GM23338 (cell line): ENCODE results near the gene TMEM41B. TPM values are rescaled to one million over a fixed set of nuclear protein-coding genes. Genes with fewer than 3 reads are reported as not detected.

Source experiments
- ATAC-seq: fragments of 200-7000 bp; cut with Tn5 transposase; 3 replicates; pipeline ENCODE4 v1.9.1; 2020
- DNase-seq: peaks from one replicate; pipeline ENCODE4 v3.0.0-alpha.2; 2015; ENCODE audit warnings: low spot score
- H2AFZ ChIP-seq: fragments of 200-600 bp; sonication (generic); 2 replicates; pipeline ENCODE4 v1.8.0; 2016; ENCODE audit warnings: antibody characterized with exemption, mild to moderate bottlenecking, moderate library complexity
- H3F3A ChIP-seq: fragments of 200-600 bp; sonication (generic); replicated peaks from 2 replicates; pipeline ENCODE4 v1.8.0; 2017; ENCODE audit warnings: antibody characterized with exemption, mixed run types, low read depth
- H3K27ac ChIP-seq: fragments of 200-600 bp; sonication (generic); 2 replicates; pipeline ENCODE4 v1.6.1; 2016; ENCODE audit warnings: low read depth
- H3K27me3 ChIP-seq: fragments of 200-600 bp; sonication (generic); 2 replicates; pipeline ENCODE4 v1.8.0; 2016; ENCODE audit warnings: mild to moderate bottlenecking, mixed run types, moderate library complexity; ENCODE audit not compliant: insufficient read depth
- H3K36me3 ChIP-seq: fragments of 200-600 bp; sonication (generic); 2 replicates; pipeline ENCODE4 v1.8.0; 2016; ENCODE audit warnings: mild to moderate bottlenecking; ENCODE audit not compliant: insufficient read depth
- H3K4me1 ChIP-seq: fragments of 200-600 bp; sonication (generic); 2 replicates; pipeline ENCODE4 v1.8.0; 2016; ENCODE audit warnings: mild to moderate bottlenecking, moderate library complexity; ENCODE audit not compliant: insufficient read depth
- H3K4me2 ChIP-seq: fragments of 200-600 bp; sonication (generic); 2 replicates; pipeline ENCODE4 v1.7.1; 2017; ENCODE audit warnings: mixed run types
- H3K4me3 ChIP-seq: fragments of 200-600 bp; sonication (generic); 2 replicates; pipeline ENCODE4 v1.6.1; 2016; ENCODE audit warnings: mixed run types
- H3K79me2 ChIP-seq: fragments of 200-600 bp; sonication (generic); replicated peaks from 2 replicates; pipeline ENCODE4 v1.8.0; 2017; ENCODE audit warnings: mild to moderate bottlenecking; ENCODE audit not compliant: insufficient read depth
- H3K9me2 ChIP-seq: fragments of 200-600 bp; sonication (generic); 2 replicates; pipeline ENCODE4 v1.8.0; 2017; ENCODE audit not compliant: insufficient read depth
- H4K20me1 ChIP-seq: fragments of 200-600 bp; sonication (generic); replicated peaks from 2 replicates; pipeline ENCODE4 v1.8.0; 2017; ENCODE audit warnings: mild to moderate bottlenecking; ENCODE audit not compliant: insufficient read depth
- H3K27ac Mint-ChIP-seq: 2 replicates; pipeline ENCODE4 v1.8.0; 2020; ENCODE audit warnings: inconsistent platforms, mild to moderate bottlenecking, moderate library complexity, mixed read lengths
- H3K27me3 Mint-ChIP-seq: 3 replicates; pipeline ENCODE4 v1.8.0; 2022; ENCODE audit warnings: low read depth, mild to moderate bottlenecking, moderate library complexity, mixed read lengths, inconsistent platforms; ENCODE audit not compliant: insufficient read depth, poor library complexity
- H3K36me3 Mint-ChIP-seq: 3 replicates; pipeline ENCODE4 v1.8.0; 2021; ENCODE audit warnings: low read depth, mild to moderate bottlenecking, inconsistent platforms, moderate library complexity, mixed read lengths
- H3K4me1 Mint-ChIP-seq: 3 replicates; pipeline ENCODE4 v1.8.0; 2020; ENCODE audit warnings: mild to moderate bottlenecking, inconsistent platforms, mixed read lengths
- H3K4me3 Mint-ChIP-seq: 3 replicates; pipeline ENCODE4 v1.8.0; 2021; ENCODE audit warnings: moderate library complexity, mild to moderate bottlenecking, inconsistent platforms, mixed read lengths
- H3K9me3 Mint-ChIP-seq: 3 replicates; pipeline ENCODE4 v1.8.0; 2020; ENCODE audit warnings: moderate library complexity, mild to moderate bottlenecking, inconsistent platforms, mixed read lengths
- CREB1 ChIP-seq: fragments of 250-450 bp; sonication (Bioruptor Pico); IDR thresholded peaks from 2 replicates; pipeline ENCODE4 v1.5.0; 2020; ENCODE audit warnings: low read depth, mild to moderate bottlenecking, moderate library complexity
- CTCF ChIP-seq, 2 experiments: fragments of 200-600 bp in 1 of 2; sonication (generic) in 1 of 2; conservative IDR thresholded peaks; 2 replicates each; pipeline versions ENCODE4 v1.5.1 to v1.6.1; 2016 to 2017; ENCODE audit warnings: antibody characterized with exemption in 2 of 2, low read depth in 2 of 2, mild to moderate bottlenecking in 2 of 2, moderate library complexity in 1 of 2
- ETS1 ChIP-seq: IDR thresholded peaks from 2 replicates; pipeline ENCODE4 v1.6.1; 2016; ENCODE audit warnings: antibody characterized with exemption
- EZH2 ChIP-seq: fragments of 200-600 bp; sonication (generic); IDR thresholded peaks from one replicate; pipeline ENCODE4 v1.8.0; 2017; ENCODE audit warnings: antibody characterized with exemption, mild to moderate bottlenecking, low read depth; ENCODE audit not compliant: unreplicated experiment
- EZH2phosphoT487 ChIP-seq: fragments of 200-600 bp; sonication (generic); IDR thresholded peaks from one replicate; pipeline ENCODE4 v1.8.1; 2018; ENCODE audit warnings: antibody characterized with exemption; ENCODE audit not compliant: unreplicated experiment
- JUNB ChIP-seq: IDR thresholded peaks from one replicate; pipeline ENCODE4 v1.6.1; 2016; ENCODE audit warnings: antibody characterized with exemption; ENCODE audit not compliant: unreplicated experiment
- NANOG ChIP-seq: IDR thresholded peaks from 2 replicates; pipeline ENCODE4 v1.6.1; 2016; ENCODE audit warnings: antibody characterized with exemption, borderline replicate concordance
- POLR2AphosphoS5 ChIP-seq: IDR thresholded peaks from 2 replicates; pipeline ENCODE4 v1.6.1; 2016; ENCODE audit warnings: antibody characterized with exemption, low read depth
- REST ChIP-seq: IDR thresholded peaks from one replicate; pipeline ENCODE4 v1.6.1; 2018; ENCODE audit warnings: antibody characterized with exemption; ENCODE audit not compliant: unreplicated experiment
- STAT1 ChIP-seq: IDR thresholded peaks from one replicate; pipeline ENCODE4 v1.6.1; 2016; ENCODE audit warnings: antibody characterized with exemption; ENCODE audit not compliant: unreplicated experiment
- ZNF114 ChIP-seq: fragments of 250-450 bp; sonication (Bioruptor Pico); IDR thresholded peaks from 2 replicates; pipeline ENCODE4 v1.5.0; 2020; ENCODE audit warnings: mild to moderate bottlenecking, moderate library complexity
- ZNF331 ChIP-seq: fragments of 250-450 bp; sonication (Bioruptor Pico); IDR thresholded peaks from 2 replicates; pipeline ENCODE4 v1.5.0; 2020; ENCODE audit warnings: low read depth, mild to moderate bottlenecking, moderate library complexity
- ZNF462 ChIP-seq: fragments of 250-450 bp; sonication (Bioruptor Pico); IDR thresholded peaks from 2 replicates; pipeline ENCODE4 v1.5.0; 2020; ENCODE audit warnings: mild to moderate bottlenecking, moderate library complexity
- polyA plus RNA-seq: library from polyadenylated mRNA; unstranded; fragments of >200 nt; fragmentation: Nextera tagmentation; extraction: Ambion mirVana; gene quantifications from 2 replicates; pipeline ENCODE4 v1.2.1, GENCODE V29; 2016
- total RNA-seq: library from RNA; depleted of rRNA; stranded (reverse); fragments of >200 nt; shearing (Covaris generic); gene quantifications from 2 replicates; pipeline ENCODE4 v1.2.3, GENCODE V29; 2014

The TMEM41B gene
- total and polyA plus RNA-seq, 2 experiments from 2014 or later = 34.4 to 53.8 TPM

GRCh38 chr11:9332655-9333054 lies 18.3 kb upstream of the TMEM41B start:
- no peaks in the 10 kb centered on the region for H3K36me3 Mint-ChIP-seq
- H2AFZ ChIP-seq = no peak overlapping the region
- no peaks in the 10 kb centered on the region for H3K79me2 ChIP-seq
- no peaks in the 10 kb centered on the region for H3K27me3 ChIP-seq
- no peaks in the 10 kb centered on the region for H3K9me2 ChIP-seq
- peaks cover 5% of the 10 kb centered on the region; the same call in 1 of the 3 replicates for H3K4me1 Mint-ChIP-seq
- DNase-seq (no peak), ATAC-seq (no peak)
- no peaks in the 10 kb centered on the region for H3F3A ChIP-seq
- H3K4me2 ChIP-seq = no peak overlapping the region
- no peak overlapping the region for H3K4me3 Mint-ChIP-seq
- peaks cover 2% of the 10 kb centered on the region for H3K27me3 Mint-ChIP-seq
- no peak overlapping the region for H3K27ac ChIP-seq
- no peaks in the 10 kb centered on the region for H3K36me3 ChIP-seq
- H4K20me1 ChIP-seq = no peaks in the 10 kb centered on the region
- TF ChIP-seq ZNF462 (CRISPR knock-in tag) (no peak), ZNF114 (CRISPR knock-in tag) (no peak), CTCF (conservative IDR thresholded peaks at IDR 0.05; ENCODE audit: low read depth in 2 of 2) (no peak), EZH2 (no peak), NANOG (no peak), ZNF331 (CRISPR knock-in tag) (no peak), POLR2AphosphoS5 (no peak), JUNB (no peak), ETS1 (no peak), REST (no peak), STAT1 (no peak), CREB1 (CRISPR knock-in tag) (no peak), EZH2phosphoT487 (no peak)
- no peak overlapping the region for H3K4me3 ChIP-seq
- H3K9me3 Mint-ChIP-seq = no peaks in the 10 kb centered on the region; the same call in 2 of the 3 replicates
- H3K27ac Mint-ChIP-seq = no peak overlapping the region
- H3K4me1 ChIP-seq = 0 out of 2 replicates have a peak, but pooled peaks cover 4% of the 10 kb centered on the region
